ENCODE measurements around the gene SLC16A10. TPM values are rescaled to one million over a fixed set of nuclear protein-coding genes. Genes with fewer than 3 reads are reported as not detected.

The SLC16A10 gene
- polyA plus RNA-seq, 3 donors: 24.4 to 29.9 (median 25.0) TPM

- DNase-seq (ENCODE audit: low read depth in 3 of 3, low spot score in 2 of 3): no peak
These were observed 191.4 kb downstream of the SLC16A10 start for GRCh38 chr6:111278731-111279130.

GRCh38 chr6:111280445-111280955 is 193.2 kb downstream of the SLC16A10 start:
- no peak for DNase-seq (ENCODE audit: low read depth in 3 of 3, low spot score in 2 of 3)

Other genes starting within 250 kb of the SLC16A10 start
- 10 to 100 TPM; 78.4 to 84.8 (median 83.2) TPM for gene AMD1, start 212.7 kb upstream of the SLC16A10 start, polyA plus RNA-seq (ENCODE audit: insufficient read length in 3 of 3)
- gene GTF3C6, start 128.8 kb upstream of the SLC16A10 start, polyA plus RNA-seq (ENCODE audit: insufficient read length in 3 of 3): 100 to 1,000 TPM; 106 to 108 (median 108) TPM
- gene RPF2, start 105.5 kb upstream of the SLC16A10 start, polyA plus RNA-seq (ENCODE audit: insufficient read length in 3 of 3): 10 to 100 TPM; 32.7 to 35.2 (median 33.8) TPM

Measured in right renal cortex interstitium (tissue), 3 donors.